ENCODE data around the gene ATR.

DNA sequence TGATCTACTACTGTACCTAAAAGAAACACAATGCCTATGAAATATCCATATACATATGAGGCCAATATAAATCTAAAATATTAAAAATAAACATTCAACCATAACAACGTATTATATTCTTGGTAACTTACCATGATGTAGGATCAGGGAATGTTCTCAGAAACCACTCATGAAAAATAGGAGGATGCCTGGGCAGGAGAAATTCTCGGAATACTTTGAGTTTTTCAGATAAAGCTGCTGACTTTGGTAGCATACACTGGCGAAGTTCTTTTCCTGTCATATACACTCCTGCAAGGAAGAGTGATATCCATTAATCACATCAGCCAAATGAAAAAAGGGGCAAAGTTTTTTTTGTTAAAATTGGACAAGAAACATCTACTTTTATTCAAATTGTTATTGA, 119.4 kb downstream of the ATR start:
- TF ChIP-seq, protein P1, sequence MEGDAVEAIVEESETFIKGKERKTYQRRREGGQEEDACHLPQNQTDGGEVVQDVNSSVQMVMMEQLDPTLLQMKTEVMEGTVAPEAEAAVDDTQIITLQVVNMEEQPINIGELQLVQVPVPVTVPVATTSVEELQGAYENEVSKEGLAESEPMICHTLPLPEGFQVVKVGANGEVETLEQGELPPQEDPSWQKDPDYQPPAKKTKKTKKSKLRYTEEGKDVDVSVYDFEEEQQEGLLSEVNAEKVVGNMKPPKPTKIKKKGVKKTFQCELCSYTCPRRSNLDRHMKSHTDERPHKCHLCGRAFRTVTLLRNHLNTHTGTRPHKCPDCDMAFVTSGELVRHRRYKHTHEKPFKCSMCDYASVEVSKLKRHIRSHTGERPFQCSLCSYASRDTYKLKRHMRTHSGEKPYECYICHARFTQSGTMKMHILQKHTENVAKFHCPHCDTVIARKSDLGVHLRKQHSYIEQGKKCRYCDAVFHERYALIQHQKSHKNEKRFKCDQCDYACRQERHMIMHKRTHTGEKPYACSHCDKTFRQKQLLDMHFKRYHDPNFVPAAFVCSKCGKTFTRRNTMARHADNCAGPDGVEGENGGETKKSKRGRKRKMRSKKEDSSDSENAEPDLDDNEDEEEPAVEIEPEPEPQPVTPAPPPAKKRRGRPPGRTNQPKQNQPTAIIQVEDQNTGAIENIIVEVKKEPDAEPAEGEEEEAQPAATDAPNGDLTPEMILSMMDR (tag by site-specific recombination; IDR thresholded peaks at IDR 0.05) = no peak
- TF ChIP-seq ZNF2 (tag by site-specific recombination; IDR thresholded peaks at IDR 0.05) = no peak

Measured in HEK293 (cell line).